Suppressor macrophage treated with lipopolysaccharide for 4 hours (primary cell): ENCODE data around the gene PTX3.

Source experiments
- DNase-seq: peaks from one replicate; pipeline ENCODE4 v3.0.0-alpha.2; 2020

The PTX3 gene

DNA sequence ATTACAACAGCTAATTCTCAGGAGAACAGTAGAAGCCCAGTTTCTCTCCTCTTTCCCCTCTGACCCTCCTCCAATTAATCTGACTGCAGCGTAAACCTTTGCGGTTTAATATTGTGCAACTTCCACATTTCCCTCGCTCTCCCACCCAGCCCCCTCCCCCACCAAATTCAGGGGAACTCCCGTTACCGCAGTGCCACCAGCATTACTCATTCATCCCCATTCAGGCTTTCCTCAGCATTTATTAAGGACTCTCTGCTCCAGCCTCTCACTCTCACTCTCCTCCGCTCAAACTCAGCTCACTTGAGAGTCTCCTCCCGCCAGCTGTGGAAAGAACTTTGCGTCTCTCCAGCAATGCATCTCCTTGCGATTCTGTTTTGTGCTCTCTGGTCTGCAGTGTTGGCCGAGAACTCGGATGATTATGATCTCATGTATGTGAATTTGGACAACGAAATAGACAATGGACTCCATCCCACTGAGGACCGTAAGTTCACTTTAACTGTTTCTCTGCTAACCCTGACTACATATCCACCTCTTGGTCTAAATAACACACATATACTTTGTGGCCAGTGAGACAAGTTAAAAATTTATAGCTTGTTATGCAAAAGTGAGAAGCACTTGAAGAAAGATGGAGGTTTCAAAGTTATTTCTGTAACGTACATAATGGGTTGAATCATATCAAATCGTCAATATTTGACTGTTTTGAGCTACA lies at the start of gene PTX3:
PTX3 (plus strand) TSS at position 268 of the 709 bp plus-strand sequence; CDS start at position 352, 84 bp downstream.
- peak; percentile 93 for DNase-seq

GRCh38 chr3:157387708-157388435 lies 48.8 kb upstream of the PTX3 start:
- no peak for DNase-seq

DNA sequence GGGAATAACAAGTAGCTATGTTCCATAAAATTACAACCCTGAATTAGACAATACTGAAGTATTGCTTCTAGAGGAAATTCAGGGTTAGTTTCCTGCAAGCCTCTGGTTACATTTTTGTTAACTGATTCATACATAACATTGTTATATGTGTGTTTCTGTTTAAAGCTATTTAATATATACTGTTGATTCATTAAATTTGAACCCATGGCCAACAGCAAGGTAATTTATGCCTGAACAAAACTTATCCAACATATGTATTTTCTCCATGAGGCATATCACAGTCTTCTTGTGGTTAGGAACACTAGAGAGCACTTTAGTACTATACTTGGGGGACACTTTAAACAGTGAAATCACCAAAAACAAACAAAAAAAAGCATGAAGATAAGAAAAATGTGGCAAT lies 47.7 kb upstream of the PTX3 start:
- no peak for DNase-seq

DNA sequence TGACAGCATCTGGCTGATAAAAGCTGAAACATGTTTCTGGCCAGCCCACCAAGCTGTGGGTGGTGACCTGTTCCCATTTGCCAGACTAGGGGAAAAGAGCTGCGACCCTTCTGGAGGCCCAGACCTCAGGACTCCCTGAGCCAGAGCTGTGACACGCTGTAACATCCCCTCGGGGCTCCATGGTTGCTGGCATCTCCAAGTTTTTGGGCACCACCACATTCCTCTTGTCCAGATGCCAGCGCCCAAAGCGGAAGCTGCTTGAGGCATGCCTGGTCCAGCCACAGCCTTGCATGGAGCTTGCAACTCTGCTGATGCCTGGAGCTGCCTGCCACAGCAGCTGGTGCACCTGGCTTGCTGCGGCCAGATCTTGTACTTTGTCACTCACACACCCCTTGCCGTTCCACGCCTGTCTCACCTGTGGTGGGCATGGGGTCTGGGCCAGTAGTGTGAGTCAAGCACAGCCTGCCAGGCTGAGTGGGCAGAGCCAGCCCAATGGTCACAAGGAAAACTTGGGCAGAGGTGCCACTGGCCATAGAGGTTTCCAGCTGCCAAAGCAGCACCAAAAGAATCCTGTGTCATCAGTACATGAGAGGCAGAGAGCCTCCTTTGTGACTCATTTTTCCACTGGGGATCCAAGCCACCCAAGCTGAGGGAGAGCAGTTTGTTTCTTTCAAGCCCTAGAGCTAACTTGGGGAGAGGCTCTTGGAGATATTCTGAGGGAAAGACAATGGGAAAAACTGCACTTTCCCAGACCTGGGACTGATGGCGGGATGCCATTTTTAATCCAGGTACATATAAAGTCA lies 45.7 kb upstream of the PTX3 start:
- DNase-seq, result no peak

- DNase-seq, result no peak
Observed at GRCh38 chr3:157392104-157392503, 44.5 kb upstream of the PTX3 start.

DNA sequence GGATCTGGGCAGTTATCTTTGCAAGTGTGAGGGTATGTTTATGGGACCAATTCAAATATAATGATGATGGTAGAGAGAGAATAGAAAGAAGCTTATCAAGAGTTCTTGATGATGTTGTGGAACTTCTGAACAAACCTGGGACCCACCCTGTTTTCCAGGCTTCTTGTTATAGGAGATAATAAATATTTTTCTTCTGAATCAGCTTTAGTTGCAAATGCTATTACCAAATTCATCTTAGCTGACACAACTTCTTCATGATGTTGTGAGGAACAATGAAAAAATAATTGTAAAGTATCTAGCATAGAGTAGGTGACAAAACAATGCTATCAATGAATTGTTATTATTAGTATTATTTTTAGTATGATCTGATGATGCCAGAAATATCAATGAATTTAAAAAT lies 43.5 kb upstream of the PTX3 start:
- DNase-seq, result no peak

- DNase-seq, result peak; percentile 41
Observed at GRCh38 chr3:157394411-157394810, 42.2 kb upstream of the PTX3 start.

- no peak for DNase-seq
Observed at GRCh38 chr3:157398598-157398997, 38.1 kb upstream of the PTX3 start.

DNA sequence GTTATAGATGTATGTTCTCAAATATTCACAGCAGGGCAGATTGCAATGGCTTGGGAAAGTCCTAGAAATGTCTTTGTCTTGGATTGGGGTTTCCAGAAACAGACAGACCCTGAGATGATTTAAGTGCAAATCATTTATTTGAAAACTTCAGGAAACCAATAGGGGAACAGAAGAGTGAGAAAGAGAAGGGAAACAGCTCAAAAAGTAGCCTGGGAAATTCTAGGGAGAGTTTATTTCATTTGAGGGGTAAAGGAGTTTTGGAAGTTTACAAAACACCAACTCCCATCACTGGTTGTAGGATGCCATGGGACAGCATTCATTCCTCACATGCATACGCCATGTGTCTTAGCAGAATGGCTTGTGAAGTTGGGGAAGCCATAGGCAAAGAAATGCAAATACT lies 32.3 kb upstream of the PTX3 start:
- DNase-seq, result peak; percentile 16

GRCh38 chr3:157405457-157405856 lies 31.2 kb upstream of the PTX3 start:
- DNase-seq, result no peak

GRCh38 chr3:157406394-157406793 lies 30.3 kb upstream of the PTX3 start:
- DNase-seq, result no peak

DNA sequence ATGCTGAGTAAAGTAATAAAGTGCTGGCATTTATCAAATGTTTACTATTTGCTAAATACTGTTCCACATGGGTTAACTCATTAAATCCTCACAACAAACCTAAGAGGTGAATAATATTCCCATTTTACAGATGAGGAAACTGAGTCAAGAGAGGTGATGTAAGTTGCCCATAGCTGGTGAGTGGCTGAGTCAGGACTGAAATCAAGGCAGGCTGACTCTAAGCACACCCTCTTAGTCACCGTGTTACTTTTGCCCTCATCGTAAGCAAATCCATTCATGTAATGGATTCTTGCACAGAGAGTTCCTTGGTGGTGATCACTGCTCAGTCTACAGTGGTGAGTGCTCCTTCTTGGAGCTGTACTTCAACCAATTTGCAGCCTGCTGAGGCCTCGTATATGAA lies 28.9 kb upstream of the PTX3 start:
- no peak for DNase-seq

DNA sequence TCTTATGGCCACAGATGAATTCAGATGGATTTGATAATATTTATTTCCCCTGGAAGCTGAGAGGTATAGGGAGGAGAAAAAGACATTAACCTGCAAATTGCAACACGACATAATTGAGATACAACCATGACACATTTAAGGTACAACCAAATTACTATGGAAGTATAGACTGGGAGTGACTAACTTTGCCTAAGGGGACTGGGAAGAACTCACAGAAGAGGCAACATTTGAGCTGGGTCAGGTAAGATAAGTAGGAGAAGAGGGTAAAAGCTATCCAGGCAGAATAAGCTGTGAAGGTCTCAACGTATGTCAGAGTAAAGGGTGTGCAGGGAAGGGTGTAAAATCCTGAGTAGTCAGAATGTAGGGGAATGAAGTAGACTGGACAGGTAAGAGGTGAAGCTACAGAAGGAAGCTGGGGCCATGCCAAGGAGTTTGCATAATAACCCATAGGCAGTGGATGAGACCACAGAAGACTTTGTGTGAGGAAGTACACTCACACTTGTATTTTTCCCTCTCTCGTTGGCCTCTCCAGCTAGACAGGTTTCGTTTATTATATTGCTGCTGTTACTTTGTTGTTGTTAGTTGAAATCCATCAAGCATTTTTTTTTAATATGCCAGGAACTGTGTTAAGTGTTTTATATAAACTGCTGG lies 28.0 kb upstream of the PTX3 start:
- DNase-seq, result no peak

DNA sequence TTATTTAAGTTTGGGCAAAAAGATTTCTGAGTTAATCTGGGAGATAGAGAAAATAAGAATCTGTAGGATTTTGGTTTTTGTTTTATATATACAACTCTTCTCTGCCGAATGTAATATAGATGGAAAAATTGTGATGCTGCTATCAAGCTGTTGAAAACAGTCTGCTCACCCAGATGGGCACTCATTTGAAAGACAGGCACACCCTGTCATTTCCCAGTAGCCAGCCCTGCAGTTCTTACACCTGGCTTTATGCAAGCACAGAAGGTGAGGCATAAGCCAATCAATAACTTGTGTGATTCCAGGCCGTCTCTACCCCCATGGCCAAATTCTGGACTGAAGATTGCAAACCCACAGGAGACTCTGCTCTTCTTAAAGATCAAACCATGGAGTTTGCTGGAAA lies 27.1 kb upstream of the PTX3 start:
- DNase-seq, result no peak

GRCh38 chr3:157410945-157411344 lies 25.7 kb upstream of the PTX3 start:
- no peak for DNase-seq

DNA sequence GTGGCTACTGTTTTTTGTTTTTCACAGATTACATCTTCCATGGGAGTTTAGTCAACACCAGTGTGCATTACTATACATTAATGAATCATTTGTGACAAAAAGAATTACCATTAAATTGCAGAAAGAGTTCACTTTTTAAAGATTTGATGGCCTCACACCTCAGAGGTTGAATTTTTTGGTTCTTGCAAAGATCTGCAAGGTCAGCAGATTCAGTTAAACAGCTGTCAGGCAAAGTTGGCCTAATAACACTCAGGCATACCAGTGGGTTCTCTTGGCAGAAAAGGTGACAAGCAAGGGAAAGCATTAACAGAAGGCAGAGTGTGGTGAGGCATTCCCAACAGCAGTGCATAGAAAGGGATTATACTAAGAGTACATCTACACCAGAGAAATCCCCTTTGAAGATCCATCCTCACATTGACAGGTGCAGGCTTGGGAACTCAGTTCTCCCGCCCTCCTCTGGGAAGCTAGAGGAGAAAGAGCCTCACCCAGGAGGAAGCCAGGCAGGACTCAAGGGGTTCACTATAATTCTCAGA lies 24.3 kb upstream of the PTX3 start:
- DNase-seq, result no peak

- DNase-seq, result no peak
Observed at GRCh38 chr3:157414861-157415260, 21.8 kb upstream of the PTX3 start.

GRCh38 chr3:157416347-157417087 lies 20.1 kb upstream of the PTX3 start:
- no peak for DNase-seq

DNA sequence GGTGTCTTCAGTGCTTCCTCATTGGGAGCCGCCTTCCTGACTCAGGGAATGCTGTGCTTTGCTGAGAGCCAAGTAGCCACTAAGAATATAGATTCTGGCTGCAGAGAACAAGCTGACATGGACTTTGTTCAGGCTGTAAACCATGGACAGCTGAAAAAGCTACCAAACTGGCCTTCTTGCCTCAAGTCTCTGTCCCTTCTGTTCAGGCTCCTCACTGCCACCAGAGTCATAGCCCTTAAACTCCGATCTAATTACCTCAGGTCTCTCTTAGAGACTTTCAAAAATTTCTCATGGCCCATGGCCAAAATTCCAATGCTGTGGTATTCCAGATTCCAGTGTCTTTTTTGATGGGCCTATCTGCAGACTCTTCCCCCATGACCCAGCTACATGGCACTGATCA lies 19.4 kb upstream of the PTX3 start:
- no peak for DNase-seq

GRCh38 chr3:157418104-157418503 lies 18.5 kb upstream of the PTX3 start:
- no peak for DNase-seq

GRCh38 chr3:157420606-157421130 lies 16.0 kb upstream of the PTX3 start:
- no peak for DNase-seq

- DNase-seq, result no peak
Observed at GRCh38 chr3:157423337-157423736, 13.3 kb upstream of the PTX3 start.
